Right kidney (tissue), 1 donor: ENCODE data around the gene CPEB4.

Source experiments
- DNase-seq: peaks from one replicate; pipeline ENCODE4 v3.0.0-alpha.2; 2016

Gene CPEB4

GRCh38 chr5:173974688-173975239 is 86.6 kb downstream of the CPEB4 start:
- no peak for DNase-seq

DNA sequence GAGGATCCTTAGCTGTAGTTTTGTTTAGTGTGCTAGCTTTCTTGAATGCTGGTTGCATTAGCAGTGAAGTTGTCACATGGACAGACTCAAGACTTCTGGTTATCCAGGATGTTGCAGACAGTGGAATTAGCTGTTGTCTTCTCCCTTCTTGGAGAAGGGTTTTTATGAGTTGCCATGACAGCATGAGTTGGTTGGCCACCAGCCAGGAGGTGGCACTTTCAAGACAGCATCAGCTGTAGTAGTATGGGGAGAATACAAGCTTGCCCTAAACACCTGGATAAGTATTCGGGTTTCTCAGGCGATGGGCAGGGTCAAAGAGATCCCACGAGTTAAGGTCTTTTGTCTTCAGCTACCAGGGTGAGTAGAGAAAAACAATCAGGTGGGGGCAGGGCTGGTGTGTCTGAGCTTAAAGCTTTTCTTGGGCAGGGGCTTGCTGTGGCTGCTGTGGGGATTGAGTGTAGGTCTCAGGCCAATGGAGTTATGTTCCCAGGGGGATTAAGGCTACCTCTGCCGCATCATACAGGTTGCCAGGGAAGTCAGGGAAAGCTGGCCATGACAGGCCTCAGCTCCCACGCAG is 93.1 kb downstream of the CPEB4 start:
- DNase-seq: no peak

DNA sequence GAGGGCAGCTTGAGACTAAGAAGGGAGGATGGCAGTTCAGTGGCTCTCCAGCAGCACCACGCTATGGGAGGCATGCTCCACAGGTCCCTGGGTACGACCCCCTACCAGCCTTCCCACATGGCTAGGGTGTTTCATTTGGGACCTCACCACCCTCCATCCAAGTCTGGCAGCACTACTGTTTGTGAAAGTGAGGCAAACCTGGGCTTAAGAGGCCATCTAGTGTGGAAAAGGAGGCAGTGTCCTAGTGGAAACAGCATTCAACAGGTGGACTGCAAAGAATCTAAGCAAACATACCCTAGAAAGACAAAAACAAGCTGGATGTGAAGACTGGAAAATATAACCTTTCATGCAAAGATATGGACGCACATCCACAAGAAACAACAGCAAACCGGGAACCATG is 96.1 kb downstream of the CPEB4 start:
- no peak for DNase-seq

DNA sequence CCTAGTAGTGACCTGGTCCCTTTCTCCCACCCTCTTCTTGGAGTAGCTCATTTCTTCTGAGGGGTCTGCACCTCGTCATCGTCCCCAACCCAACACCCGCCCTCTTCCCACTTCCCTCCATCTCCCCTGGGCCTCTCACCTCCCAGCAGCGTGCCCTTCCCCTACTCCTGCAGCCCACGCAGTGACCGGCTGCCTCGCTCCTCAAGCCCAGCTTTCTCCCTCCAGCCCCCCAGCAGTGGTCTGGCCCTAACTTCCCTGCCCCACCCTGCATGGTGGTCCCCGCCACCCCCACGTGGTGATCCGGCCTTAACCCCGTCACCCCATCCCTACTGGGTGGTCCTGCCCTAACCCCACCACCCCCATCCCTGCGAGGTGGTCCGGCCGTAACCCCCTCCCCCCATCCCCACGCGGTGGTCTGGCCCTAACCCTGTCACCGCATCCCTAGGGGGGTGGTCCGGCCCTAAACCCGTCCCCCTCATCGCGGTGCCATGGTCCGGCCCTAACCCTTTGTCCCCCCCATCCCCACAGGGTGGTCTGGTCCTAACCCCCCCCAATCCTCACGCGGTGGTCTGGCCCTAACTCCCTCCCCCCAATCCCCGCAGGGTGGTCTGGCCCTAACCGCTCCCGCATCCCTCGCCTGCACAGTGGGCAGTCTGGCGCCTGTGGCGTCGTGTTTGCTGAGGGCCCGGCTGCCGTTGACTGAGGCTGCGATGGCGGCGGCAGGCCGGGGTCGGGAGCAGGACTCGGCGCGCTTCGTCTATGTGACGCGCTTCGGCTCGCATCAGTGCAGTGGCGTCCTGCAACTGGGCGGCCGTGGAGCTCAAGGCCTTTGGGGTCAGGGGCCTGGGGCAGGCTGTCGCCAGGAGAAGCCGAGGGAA is 100.6 kb downstream of the CPEB4 start, which contains the start of gene C5orf47:
C5orf47 (plus strand) TSS at position 617 of the 878 bp plus-strand sequence; CDS start at position 711, 94 bp downstream.
- DNase-seq: no peak

DNA sequence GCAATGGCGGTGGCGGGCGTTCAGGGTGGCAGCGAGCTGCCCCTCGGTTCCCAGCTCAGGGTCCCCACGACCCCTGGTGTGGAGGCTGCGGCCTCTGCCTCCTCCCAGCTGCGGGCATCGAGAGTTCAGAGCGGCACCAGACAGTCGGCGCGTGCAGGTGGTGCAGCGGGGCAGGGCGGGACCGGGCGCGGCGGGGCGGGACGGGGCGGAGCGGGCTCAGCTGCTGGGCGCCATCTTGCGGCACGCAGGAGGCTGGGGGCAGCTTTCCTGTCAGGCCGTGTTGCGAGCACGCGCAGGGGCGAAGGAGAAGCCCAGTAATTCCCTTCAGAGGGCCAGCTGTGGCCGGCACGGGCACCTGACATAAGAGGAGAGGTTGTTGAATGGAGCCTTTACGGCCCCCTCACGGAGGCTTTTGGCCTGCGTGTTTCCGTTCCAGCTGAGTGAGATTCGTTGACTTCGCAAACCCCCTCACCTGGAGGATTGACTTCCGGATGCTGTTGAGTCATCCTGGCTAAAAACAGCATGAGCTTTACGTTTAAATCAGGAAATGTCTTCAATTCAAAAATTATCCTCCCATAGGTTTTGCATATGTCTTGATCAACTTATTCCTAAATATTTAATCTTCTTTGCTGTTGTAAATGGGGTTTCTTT is 101.4 kb downstream of the CPEB4 start:
- no peak for DNase-seq

DNA sequence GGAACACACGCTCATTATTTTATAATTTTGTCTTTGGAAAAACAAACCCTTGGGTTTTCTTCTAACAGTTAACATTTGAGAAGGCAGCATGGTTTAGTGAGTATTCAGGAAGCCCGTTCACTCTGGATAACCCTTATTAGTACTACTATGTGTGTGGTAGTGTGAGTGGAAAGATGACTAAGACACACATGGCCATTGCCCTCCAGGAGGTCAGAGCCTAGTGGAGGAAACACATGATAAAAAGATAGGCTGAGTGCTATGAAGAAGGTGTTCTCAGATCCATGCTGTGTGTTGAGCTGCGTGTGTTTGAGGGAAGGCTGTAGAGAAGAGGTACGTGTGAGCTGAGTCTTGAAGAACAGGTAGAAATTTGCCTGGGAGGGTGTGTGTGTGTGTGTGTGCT is 109.2 kb downstream of the CPEB4 start:
- no peak for DNase-seq

DNA sequence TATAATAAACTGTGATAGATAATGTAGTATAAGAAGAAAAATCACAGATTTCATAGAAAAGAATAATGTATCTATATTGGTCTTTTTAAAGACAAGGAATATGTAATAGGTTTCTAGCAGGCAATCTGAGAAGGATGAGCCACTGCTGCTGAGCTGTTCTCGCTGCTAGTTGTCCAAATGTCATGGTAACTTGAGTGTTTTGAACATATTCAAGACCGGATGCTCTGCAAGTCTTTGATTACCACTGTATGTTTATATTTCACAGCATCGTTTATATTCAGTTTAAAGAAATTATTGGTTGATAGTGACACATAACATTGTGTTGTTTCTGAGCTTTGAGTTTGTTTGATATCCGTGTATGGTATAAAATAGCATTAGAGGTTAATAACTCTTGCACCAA is 110.4 kb downstream of the CPEB4 start:
- DNase-seq: no peak

- DNase-seq: no peak
Measured at GRCh38 chr5:174000076-174000475, 111.9 kb downstream of the CPEB4 start.

DNA sequence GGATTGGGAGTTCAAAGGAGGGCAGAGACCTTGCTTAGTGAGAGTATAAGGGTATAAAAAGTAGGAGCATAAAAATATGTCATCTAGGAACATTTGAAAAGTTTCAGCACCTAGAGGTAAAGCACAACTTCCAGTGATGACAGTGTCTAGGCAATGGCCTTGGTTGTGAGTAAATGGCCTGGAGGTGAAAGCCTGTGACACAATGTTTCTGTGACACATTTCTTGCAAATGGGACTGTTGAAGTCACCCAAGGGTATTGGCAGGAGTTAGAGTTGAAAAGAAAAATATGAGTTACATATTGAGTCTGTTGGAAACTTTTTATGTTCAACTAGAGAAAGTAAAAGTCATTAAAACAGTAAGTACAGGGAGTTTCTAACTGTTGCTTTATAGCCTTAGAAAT is 115.6 kb downstream of the CPEB4 start:
- no peak for DNase-seq

DNA sequence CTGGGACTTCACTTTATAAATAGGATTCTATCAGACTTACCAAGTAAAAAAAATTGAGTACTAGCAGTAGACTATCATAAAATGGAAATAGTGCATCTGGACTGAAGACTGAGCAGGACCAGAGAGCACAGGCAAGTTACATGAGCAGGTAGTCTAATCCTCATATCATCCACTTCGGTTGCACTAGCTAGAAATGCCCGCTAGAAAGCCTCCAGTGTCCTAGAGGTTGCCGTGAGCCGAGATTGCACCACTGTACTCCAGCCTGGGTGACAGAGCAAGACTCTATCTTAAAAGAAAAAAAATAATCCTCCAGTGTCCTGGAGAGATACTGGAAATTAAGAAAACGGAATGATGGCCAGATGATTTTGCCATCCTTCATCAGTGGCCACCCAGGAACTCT is 120.8 kb downstream of the CPEB4 start:
- no peak for DNase-seq

DNA sequence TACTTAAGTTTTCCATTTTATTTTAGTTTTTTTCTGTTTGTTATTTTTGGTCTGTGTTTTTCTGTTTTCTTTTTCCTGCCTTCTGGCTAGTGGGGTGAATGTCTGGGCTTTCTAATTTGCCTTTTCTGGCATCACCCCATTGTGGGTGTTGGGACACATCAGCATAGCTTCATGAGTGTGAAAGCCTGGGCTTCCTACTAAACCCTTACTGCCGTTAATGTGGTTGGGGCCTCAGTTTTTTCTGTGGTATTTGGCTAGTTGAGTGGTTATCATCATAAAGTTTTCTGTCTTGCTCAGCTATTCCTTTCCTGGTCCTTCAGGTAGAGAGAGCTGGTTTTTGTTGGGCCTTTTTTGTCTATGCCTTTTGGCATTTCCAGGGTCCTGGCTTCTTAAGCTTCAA is 122.2 kb downstream of the CPEB4 start:
- no peak for DNase-seq

GRCh38 chr5:174011441-174011840 is 123.3 kb downstream of the CPEB4 start:
- no peak for DNase-seq
